HepG2 (cell line): ENCODE measurements around the gene KIF5B. TPM values are rescaled to one million over a fixed set of nuclear protein-coding genes. Genes with fewer than 3 reads are reported as not detected.

Source experiments
- HOXA3 ChIP-seq: sonication (generic); formaldehyde crosslinking; IDR thresholded peaks from 2 replicates; pipeline ENCODE4 v1.5.0; 2020; ENCODE audit warnings: missing genetic modification reagents
- ISL2 ChIP-seq: sonication (generic); formaldehyde crosslinking; IDR thresholded peaks from 2 replicates; pipeline ENCODE4 v1.5.0; 2020; ENCODE audit warnings: missing genetic modification reagents
- ISX ChIP-seq: sonication (generic); formaldehyde crosslinking; conservative IDR thresholded peaks from 2 replicates; pipeline ENCODE4 v1.5.0; 2020; ENCODE audit warnings: missing genetic modification reagents
- MBD4 ChIP-seq: IDR thresholded peaks from 2 replicates; pipeline ENCODE4 v1.6.1; 2012; ENCODE audit warnings: low read length, inconsistent platforms, borderline replicate concordance
- NFYC ChIP-seq: IDR thresholded peaks from 2 replicates; pipeline ENCODE4 v1.6.1; 2016; ENCODE audit warnings: missing genetic modification reagents, missing compliant biosample characterization
- PITX1 ChIP-seq: sonication (generic); formaldehyde crosslinking; IDR thresholded peaks from 2 replicates; pipeline ENCODE4 v1.5.1; 2020; ENCODE audit warnings: mild to moderate bottlenecking, missing genetic modification reagents
- SMC3 ChIP-seq: IDR thresholded peaks from 2 replicates; pipeline ENCODE4 v1.6.1; 2011; ENCODE audit warnings: low read length, improper control_type of control experiment
- SRSF4 ChIP-seq: fragments of 200-400 bp; formaldehyde crosslinking; IDR thresholded peaks from one replicate; pipeline ENCODE4 v1.6.1; 2018; ENCODE audit warnings: mild to moderate bottlenecking, low read depth, low read length, moderate library complexity; ENCODE audit not compliant: poor library complexity, severe bottlenecking
- SYNCRIP ChIP-seq: fragments of 200-400 bp; formaldehyde crosslinking; IDR thresholded peaks from 2 replicates; pipeline ENCODE4 v1.6.1; 2018; ENCODE audit warnings: mild to moderate bottlenecking, low read depth, low read length; ENCODE audit not compliant: insufficient read depth
- ZNF430 ChIP-seq: sonication (generic); formaldehyde crosslinking; IDR thresholded peaks from 2 replicates; pipeline ENCODE4 v1.9.0; 2021; ENCODE audit warnings: mild to moderate bottlenecking, missing genetic modification reagents
- ZNF562 ChIP-seq: sonication (generic); formaldehyde crosslinking; IDR thresholded peaks from 2 replicates; pipeline ENCODE4 v1.8.0; 2022; ENCODE audit warnings: missing genetic modification reagents, borderline replicate concordance
- polyA plus RNA-seq, 8 experiments: library from polyadenylated mRNA; depleted of rRNA in 3 of 8; stranded (reverse) in 7 of 8; unstranded in 1 of 8; fragments of >200 nt; fragmentation: Illumina TruSeq in 4 of 8; extraction: Trizol in 4 of 8; gene quantifications; 2 replicates each; pipeline versions ENCODE4 v1.2.1 to v1.2.3, GENCODE V29; 2011 to 2016; ENCODE audit warnings: low read depth in 4 of 8, missing spikeins in 1 of 8, mixed read lengths in 1 of 8; ENCODE audit not compliant: insufficient read depth in 1 of 8
- total RNA-seq, 5 experiments: library from RNA; depleted of rRNA; stranded (reverse); fragments of >200 nt; fragmentation: Illumina TruSeq; extraction: Trizol; gene quantifications; 2 replicates each; pipeline ENCODE4 v1.2.3, GENCODE V29; 2016; ENCODE audit warnings: low read depth in 1 of 5
- TF ChIP-seq, protein P1 (sequence below): sonication (generic); formaldehyde crosslinking; IDR thresholded peaks from 2 replicates; pipeline ENCODE4 v1.5.1; 2020; ENCODE audit warnings: mild to moderate bottlenecking, missing genetic modification reagents, borderline replicate concordance
- TF ChIP-seq, protein P2 (sequence below): IDR thresholded peaks from 2 replicates; pipeline ENCODE4 v1.6.1; 2016; ENCODE audit warnings: missing biosample characterization, missing genetic modification reagents, low read depth
- TF ChIP-seq, protein P3 (sequence below): sonication (generic); formaldehyde crosslinking; IDR thresholded peaks from 2 replicates; pipeline ENCODE4 v1.8.1; 2023; ENCODE audit warnings: mild to moderate bottlenecking, moderate library complexity, missing genetic modification reagents
- TF ChIP-seq, protein P4 (sequence below): IDR thresholded peaks from 2 replicates; pipeline ENCODE4 v1.6.1; 2012; ENCODE audit warnings: low read depth, low read length, improper control_type of control experiment
- TF ChIP-seq, protein P5 (sequence below): IDR thresholded peaks from 2 replicates; pipeline ENCODE4 v1.6.1; 2012; ENCODE audit warnings: low read length, improper control_type of control experiment

KIF5B gene
- total and polyA plus RNA-seq, 2 of the 13 experiments (the other 11 are each of a cell fraction or from before 2014, with no cell fraction given) = 34.3 to 133 TPM

DNA sequence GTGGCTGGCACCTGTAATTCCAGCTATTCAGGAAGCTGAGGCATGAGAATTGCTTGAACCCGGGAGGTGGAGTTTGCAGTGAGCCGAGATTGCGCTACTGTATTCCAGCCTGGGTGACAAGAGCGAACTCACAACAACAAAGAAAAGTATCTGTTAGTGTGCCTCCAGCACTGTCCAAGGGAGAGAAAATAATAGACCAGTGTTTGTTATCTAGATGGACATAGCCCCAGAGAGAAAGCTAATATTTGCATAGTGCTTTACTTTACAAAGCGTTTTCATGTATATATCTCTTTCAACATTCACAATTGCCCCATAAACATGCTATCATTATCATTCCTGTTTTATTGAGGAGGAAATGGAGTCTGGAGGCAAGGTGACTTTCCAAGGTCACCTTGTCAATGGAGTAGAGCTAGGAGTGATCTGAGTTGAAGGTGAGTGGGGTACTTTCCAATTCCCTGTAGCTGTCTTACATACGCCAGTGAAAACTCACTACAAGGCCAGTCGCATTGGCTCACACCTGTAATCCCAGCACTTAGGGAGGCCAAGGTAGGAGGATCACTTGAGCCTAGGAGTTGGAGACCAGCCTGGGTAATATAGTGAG lies 49.7 kb upstream of the KIF5B start (continued):
- TF ChIP-seq NFYC (CRISPR knock-in tag) (peak; percentile 27; the same call in 1 of the 2 replicates), ISL2 (CRISPR knock-in tag) (peak; percentile 98), SMC3 (no peak), ZNF562 (CRISPR knock-in tag) (no peak), ZNF430 (CRISPR knock-in tag) (peak; percentile 29; the same call in 1 of the 2 replicates), HOXA3 (CRISPR knock-in tag) (peak; percentile 62; the same call in 1 of the 2 replicates), SRSF4 (no peak), SYNCRIP (no peak), MBD4 (0 out of 2 replicates have a peak, but pooled peaks have one; percentile 38), PITX1 (peak; percentile 87), ISX (CRISPR knock-in tag) (no peak)
- TF ChIP-seq, protein P1, sequence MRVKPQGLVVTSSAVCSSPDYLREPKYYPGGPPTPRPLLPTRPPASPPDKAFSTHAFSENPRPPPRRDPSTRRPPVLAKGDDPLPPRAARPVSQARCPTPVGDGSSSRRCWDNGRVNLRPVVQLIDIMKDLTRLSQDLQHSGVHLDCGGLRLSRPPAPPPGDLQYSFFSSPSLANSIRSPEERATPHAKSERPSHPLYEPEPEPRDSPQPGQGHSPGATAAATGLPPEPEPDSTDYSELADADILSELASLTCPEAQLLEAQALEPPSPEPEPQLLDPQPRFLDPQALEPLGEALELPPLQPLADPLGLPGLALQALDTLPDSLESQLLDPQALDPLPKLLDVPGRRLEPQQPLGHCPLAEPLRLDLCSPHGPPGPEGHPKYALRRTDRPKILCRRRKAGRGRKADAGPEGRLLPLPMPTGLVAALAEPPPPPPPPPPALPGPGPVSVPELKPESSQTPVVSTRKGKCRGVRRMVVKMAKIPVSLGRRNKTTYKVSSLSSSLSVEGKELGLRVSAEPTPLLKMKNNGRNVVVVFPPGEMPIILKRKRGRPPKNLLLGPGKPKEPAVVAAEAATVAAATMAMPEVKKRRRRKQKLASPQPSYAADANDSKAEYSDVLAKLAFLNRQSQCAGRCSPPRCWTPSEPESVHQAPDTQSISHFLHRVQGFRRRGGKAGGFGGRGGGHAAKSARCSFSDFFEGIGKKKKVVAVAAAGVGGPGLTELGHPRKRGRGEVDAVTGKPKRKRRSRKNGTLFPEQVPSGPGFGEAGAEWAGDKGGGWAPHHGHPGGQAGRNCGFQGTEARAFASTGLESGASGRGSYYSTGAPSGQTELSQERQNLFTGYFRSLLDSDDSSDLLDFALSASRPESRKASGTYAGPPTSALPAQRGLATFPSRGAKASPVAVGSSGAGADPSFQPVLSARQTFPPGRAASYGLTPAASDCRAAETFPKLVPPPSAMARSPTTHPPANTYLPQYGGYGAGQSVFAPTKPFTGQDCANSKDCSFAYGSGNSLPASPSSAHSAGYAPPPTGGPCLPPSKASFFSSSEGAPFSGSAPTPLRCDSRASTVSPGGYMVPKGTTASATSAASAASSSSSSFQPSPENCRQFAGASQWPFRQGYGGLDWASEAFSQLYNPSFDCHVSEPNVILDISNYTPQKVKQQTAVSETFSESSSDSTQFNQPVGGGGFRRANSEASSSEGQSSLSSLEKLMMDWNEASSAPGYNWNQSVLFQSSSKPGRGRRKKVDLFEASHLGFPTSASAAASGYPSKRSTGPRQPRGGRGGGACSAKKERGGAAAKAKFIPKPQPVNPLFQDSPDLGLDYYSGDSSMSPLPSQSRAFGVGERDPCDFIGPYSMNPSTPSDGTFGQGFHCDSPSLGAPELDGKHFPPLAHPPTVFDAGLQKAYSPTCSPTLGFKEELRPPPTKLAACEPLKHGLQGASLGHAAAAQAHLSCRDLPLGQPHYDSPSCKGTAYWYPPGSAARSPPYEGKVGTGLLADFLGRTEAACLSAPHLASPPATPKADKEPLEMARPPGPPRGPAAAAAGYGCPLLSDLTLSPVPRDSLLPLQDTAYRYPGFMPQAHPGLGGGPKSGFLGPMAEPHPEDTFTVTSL (CRISPR knock-in tag) = peak; percentile 88; the same call in 1 of the 2 replicates
- TF ChIP-seq, protein P2, sequence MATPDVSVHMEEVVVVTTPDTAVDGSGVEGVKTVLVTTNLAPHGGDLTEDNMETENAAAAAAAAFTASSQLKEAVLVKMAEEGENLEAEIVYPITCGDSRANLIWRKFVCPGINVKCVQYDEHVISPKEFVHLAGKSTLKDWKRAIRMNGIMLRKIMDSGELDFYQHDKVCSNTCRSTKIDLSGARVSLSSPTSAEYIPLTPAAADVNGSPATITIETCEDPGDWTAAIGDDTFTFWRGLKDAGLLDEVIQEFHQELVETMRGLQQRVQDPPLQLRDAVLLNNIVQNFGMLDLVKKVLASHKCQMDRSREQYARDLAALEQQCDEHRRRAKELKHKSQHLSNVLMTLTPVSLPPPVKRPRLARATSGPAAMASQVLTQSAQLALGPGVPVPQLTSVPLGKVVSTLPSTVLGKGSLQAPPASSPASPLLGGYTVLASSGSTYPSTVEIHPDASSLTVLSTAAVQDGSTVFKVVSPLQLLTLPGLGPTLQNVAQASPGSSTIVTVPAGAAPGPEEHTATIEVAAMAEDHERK = no peak
- TF ChIP-seq, protein P3, sequence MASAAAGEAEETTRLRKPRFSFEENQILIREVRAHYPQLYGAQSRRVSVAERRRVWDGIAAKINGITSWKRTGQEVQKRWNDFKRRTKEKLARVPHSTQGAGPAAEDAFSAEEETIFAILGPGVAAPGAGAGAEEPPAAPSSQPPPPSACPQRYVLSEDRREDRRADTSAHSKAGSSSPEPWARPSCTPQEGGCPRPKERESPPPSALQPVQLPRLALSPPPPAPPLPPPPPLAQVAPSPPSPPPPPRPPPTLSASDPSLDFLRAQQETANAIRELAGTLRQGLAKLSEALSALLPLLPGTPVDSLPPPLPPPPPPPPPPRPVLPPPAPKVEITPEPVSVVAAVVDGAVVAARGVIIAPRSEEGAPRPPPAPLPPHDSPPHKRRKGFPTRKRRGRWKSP (CRISPR knock-in tag) = peak; percentile 74; the same call in 1 of the 2 replicates
- TF ChIP-seq, protein P4, sequence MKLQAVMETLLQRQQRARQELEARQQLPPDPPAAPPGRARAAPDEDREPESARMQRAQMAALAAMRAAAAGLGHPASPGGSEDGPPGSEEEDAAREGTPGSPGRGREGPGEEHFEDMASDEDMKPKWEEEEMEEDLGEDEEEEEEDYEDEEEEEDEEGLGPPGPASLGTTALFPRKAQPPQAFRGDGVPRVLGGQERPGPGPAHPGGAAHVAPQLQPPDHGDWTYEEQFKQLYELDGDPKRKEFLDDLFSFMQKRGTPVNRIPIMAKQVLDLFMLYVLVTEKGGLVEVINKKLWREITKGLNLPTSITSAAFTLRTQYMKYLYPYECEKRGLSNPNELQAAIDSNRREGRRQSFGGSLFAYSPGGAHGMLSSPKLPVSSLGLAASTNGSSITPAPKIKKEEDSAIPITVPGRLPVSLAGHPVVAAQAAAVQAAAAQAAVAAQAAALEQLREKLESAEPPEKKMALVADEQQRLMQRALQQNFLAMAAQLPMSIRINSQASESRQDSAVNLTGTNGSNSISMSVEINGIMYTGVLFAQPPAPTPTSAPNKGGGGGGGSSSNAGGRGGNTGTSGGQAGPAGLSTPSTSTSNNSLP = peak; percentile 92
- TF ChIP-seq, protein P5, sequence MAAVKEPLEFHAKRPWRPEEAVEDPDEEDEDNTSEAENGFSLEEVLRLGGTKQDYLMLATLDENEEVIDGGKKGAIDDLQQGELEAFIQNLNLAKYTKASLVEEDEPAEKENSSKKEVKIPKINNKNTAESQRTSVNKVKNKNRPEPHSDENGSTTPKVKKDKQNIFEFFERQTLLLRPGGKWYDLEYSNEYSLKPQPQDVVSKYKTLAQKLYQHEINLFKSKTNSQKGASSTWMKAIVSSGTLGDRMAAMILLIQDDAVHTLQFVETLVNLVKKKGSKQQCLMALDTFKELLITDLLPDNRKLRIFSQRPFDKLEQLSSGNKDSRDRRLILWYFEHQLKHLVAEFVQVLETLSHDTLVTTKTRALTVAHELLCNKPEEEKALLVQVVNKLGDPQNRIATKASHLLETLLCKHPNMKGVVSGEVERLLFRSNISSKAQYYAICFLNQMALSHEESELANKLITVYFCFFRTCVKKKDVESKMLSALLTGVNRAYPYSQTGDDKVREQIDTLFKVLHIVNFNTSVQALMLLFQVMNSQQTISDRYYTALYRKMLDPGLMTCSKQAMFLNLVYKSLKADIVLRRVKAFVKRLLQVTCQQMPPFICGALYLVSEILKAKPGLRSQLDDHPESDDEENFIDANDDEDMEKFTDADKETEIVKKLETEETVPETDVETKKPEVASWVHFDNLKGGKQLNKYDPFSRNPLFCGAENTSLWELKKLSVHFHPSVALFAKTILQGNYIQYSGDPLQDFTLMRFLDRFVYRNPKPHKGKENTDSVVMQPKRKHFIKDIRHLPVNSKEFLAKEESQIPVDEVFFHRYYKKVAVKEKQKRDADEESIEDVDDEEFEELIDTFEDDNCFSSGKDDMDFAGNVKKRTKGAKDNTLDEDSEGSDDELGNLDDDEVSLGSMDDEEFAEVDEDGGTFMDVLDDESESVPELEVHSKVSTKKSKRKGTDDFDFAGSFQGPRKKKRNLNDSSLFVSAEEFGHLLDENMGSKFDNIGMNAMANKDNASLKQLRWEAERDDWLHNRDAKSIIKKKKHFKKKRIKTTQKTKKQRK = no peak
